A549 (cell line): Measurements from ENCODE around the gene RAPGEF6. TPM values are rescaled to one million over a fixed set of nuclear protein-coding genes. Genes with fewer than 3 reads are reported as not detected.

Experiments used
- ATAC-seq, 2 experiments: fragments of 200-7000 bp in 1 of 2; fragments of >200 bp in 1 of 2; cut with Nextera tagmentation in 1 of 2; cut with Tn5 transposase in 1 of 2; 3 replicates each; pipeline versions ENCODE4 v1.8.0 to v1.9.1; 2018 to 2020; ENCODE audit warnings: mild to moderate bottlenecking in 1 of 2, moderate library complexity in 1 of 2
- CTCF ChIA-PET: fragments of 300-600 bp; sonication (Branson Sonifier 250); formaldehyde crosslinking; extraction: SDS; loops from one replicate; lab custom pipeline; 2021; ENCODE audit warnings: antibody characterized with exemption, inconsistent platforms; lab: Yijun Ruan, JAX
- POLR2A ChIA-PET: fragments of 350-600 bp; formaldehyde crosslinking; extraction: SDS; loops from one replicate; lab custom pipeline; 2021; ENCODE audit warnings: antibody characterized with exemption, inconsistent platforms; lab: Yijun Ruan, JAX
- DNase-seq, 2 experiments: peaks; one replicate each; pipeline versions ENCODE4 v3.0.0 to v3.0.0-alpha.2; 2011 to 2016; ENCODE audit warnings: low read depth in 1 of 2, low spot score in 1 of 2
- FAIRE-seq: peaks from 2 replicates; lab custom pipeline; 2011; peaks lifted over from hg19 to GRCh38; lab: Jason Lieb, UNC
- H3K27ac ChIP-seq, 2 experiments: fragments of >200 bp; sonication (Bioruptor Twin); formaldehyde crosslinking; 3 replicates each; pipeline ENCODE4 v1.5.1; 2016 to 2017
- H3K4me1 ChIP-seq: fragments of >200 bp; sonication (Bioruptor Twin); formaldehyde crosslinking; 3 replicates; pipeline ENCODE4 v1.6.1; 2016
- H3K4me2 ChIP-seq: fragments of >200 bp; sonication (Bioruptor Twin); formaldehyde crosslinking; 3 replicates; pipeline ENCODE4 v1.6.1; 2016
- H3K4me3 ChIP-seq: fragments of >200 bp; sonication (Bioruptor Twin); formaldehyde crosslinking; 3 replicates; pipeline ENCODE4 v1.5.1; 2016
- H3K9me3 ChIP-seq: fragments of >200 bp; sonication (Bioruptor Twin); formaldehyde crosslinking; 3 replicates; pipeline ENCODE4 v1.6.1; 2016
- EHF ChIP-seq: fragments of 250-450 bp; sonication (Bioruptor Pico); IDR thresholded peaks from 2 replicates; pipeline ENCODE4 v1.5.0; 2020; ENCODE audit warnings: mild to moderate bottlenecking
- FOSB ChIP-seq: fragments of 250-450 bp; sonication (Bioruptor Pico); IDR thresholded peaks from 2 replicates; pipeline ENCODE4 v1.5.0; 2020; ENCODE audit warnings: mild to moderate bottlenecking, moderate library complexity
- FOSL2 ChIP-seq, 2 experiments: fragments of 450-650 bp in 1 of 2; fragments of >200 bp in 1 of 2; sonication (Bioruptor Twin) in 1 of 2; formaldehyde crosslinking; IDR thresholded peaks; 2 replicates each; pipeline versions ENCODE4 v1.5.0 to v1.6.1; 2016 to 2020; ENCODE audit warnings: mild to moderate bottlenecking in 1 of 2, moderate library complexity in 1 of 2
- FOXS1 ChIP-seq: fragments of 250-450 bp; sonication (Bioruptor Pico); IDR thresholded peaks from 2 replicates; pipeline ENCODE4 v1.5.0; 2020; ENCODE audit warnings: mild to moderate bottlenecking, moderate library complexity
- HOXA7 ChIP-seq: fragments of 250-450 bp; sonication (Bioruptor Pico); IDR thresholded peaks from 2 replicates; pipeline ENCODE4 v1.5.0; 2020; ENCODE audit warnings: mild to moderate bottlenecking, moderate library complexity
- JUN ChIP-seq, 2 experiments: fragments of >200 bp; sonication (Bioruptor Twin); formaldehyde crosslinking; IDR thresholded peaks; 2 replicates in 1 of 2; 3 replicates in 1 of 2; pipeline ENCODE4 v1.6.1; 2016 to 2017
- JUNB ChIP-seq: fragments of >200 bp; sonication (Bioruptor Twin); formaldehyde crosslinking; IDR thresholded peaks from 2 replicates; pipeline ENCODE4 v1.6.1; 2016
- KDM1A ChIP-seq: fragments of 200-600 bp; sonication (generic); IDR thresholded peaks from 2 replicates; pipeline ENCODE4 v1.6.1; 2016; ENCODE audit warnings: low read depth, mild to moderate bottlenecking
- NFE2L2 ChIP-seq: fragments of 150-350 bp; conservative IDR thresholded peaks from 2 replicates; pipeline ENCODE4 v1.6.1; 2014; ENCODE audit warnings: low read length
- PHF8 ChIP-seq: fragments of 200-600 bp; sonication (generic); IDR thresholded peaks from 2 replicates; pipeline ENCODE4 v1.6.1; 2016; ENCODE audit warnings: low read depth, mild to moderate bottlenecking, antibody characterized with exemption, moderate library complexity, borderline replicate concordance
- RAD21 ChIP-seq, 2 experiments: fragments of >200 bp in 1 of 2; sonication (Bioruptor Twin) in 1 of 2; formaldehyde crosslinking in 1 of 2; IDR thresholded peaks in 1 of 2; conservative IDR thresholded peaks in 1 of 2; 2 replicates in 1 of 2; 3 replicates in 1 of 2; pipeline ENCODE4 v1.6.1; 2012 to 2018; ENCODE audit warnings: inconsistent platforms in 1 of 2
- RARB ChIP-seq: fragments of 250-450 bp; sonication (Bioruptor Pico); IDR thresholded peaks from 2 replicates; pipeline ENCODE4 v1.8.0; 2021; ENCODE audit warnings: mild to moderate bottlenecking, moderate library complexity
- RCOR1 ChIP-seq: fragments of 150-350 bp; IDR thresholded peaks from 2 replicates; pipeline ENCODE4 v1.6.1; 2014; ENCODE audit warnings: antibody characterized with exemption, low read length, low read depth
- SMC3 ChIP-seq: fragments of >200 bp; sonication (Bioruptor Twin); formaldehyde crosslinking; IDR thresholded peaks from 3 replicates; pipeline ENCODE4 v1.6.1; 2018; ENCODE audit warnings: inconsistent platforms
- TFCP2L1 ChIP-seq: fragments of 250-450 bp; sonication (Bioruptor Pico); IDR thresholded peaks from 2 replicates; pipeline ENCODE4 v1.5.0; 2021; ENCODE audit warnings: mild to moderate bottlenecking
- TP53 ChIP-seq: fragments of 250-450 bp; sonication (Bioruptor Pico); IDR thresholded peaks from 2 replicates; pipeline ENCODE4 v1.5.0; 2021; ENCODE audit warnings: mild to moderate bottlenecking, moderate library complexity
- WGBS: methylation state at CpG from one replicate; pipeline ENCODE4 v1.1.6; 2017; ENCODE audit errors: missing lambda C conversion rate; 5-methylcytosine and 5-hydroxymethylcytosine counted together
- polyA plus RNA-seq, 4 experiments: library from polyadenylated mRNA; depleted of rRNA in 3 of 4; stranded (reverse); fragments of >200 nt; fragmentation: RNase III in 1 of 4; extraction: RNeasy Plus Mini Kit Qiagen cat#74134 plus additional on column Dnase treatment in 1 of 4; gene quantifications; 2 replicates in 3 of 4; 3 replicates in 1 of 4; pipeline ENCODE4 v1.2.3, GENCODE V29; 2011 to 2017
- TF ChIP-seq, protein P1 (sequence below): fragments of >200 bp; sonication (Bioruptor Twin); formaldehyde crosslinking; IDR thresholded peaks from 2 replicates; pipeline ENCODE4 v1.6.1; 2016
- TF ChIP-seq, protein P2 (sequence below): fragments of 250-450 bp; sonication (Bioruptor Pico); IDR thresholded peaks from 2 replicates; pipeline ENCODE4 v1.5.0; 2020; ENCODE audit warnings: low read depth, mild to moderate bottlenecking, moderate library complexity

RAPGEF6 gene
- polyA plus RNA-seq, 2 of the 4 experiments (the other 2 are of a cell fraction), result 5.9 to 15.2 TPM

DNA sequence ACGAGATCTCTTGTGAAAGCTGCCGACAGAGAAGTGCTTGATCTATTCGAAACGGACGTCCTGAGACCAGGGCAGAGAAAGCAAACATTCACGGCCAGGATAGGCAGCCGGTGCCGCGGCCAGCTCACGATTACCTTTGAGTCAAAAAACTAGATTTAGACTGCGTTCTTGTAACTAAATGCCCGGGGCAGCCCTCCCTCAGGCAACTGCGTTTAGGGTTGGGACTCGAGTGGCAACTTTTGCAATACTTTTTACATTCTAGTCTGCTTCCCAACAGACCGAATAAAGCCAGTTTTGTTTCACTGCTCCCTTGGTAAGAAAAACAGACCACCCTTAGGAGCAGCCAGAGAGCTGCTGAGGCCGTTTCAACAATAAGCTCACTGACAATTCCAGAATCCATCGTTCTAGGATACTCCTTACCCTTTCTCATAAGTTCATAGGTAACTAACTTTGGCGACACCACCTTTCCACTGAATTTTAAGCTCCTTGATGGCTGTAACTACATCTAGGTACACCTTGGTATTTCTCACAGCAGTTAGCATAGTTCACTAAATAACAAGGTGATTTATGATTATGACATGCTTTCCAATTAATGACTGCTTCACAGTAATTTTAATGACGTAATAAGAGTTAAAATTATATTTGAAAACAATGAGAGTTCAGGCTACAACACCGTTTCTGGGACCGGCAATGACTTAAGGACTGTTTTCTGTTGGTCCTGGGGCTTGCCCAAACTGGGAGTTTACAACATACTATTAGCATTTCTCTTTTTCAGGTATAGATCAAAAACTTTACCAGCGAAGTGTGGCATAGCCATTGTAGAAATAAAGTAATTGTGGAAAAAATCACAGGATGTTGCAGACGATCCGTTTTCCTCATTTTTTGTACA, 899 bp upstream of the RAPGEF6 start:
- 11% methylated on average over 24 of the region's 24 CpGs for WGBS
- POLR2A ChIA-PET, result interaction anchor here (0.6 to 1.5 kb wide), 4 partner anchors 11 to 161 kb away, joined by 3 to 11 read pairs (median 5); partner anchors contain the start of gene FNIP1
- no peak for FAIRE-seq

DNA sequence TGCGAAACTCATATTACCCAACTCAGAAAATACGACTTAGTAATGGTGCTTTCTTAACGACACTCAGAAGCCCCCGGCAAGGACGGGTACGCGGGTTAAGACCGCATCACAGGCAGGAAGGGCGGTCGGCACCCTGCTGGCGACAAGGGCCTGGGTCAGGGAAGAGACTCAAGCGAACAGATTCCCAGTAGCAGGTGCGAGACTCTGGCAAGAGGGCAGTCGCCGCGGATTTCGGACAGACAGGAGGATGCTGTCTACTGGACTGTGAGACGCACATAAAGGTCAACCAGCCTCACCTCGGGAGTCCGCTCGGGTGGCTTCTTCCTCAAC, 398 bp downstream of the RAPGEF6 start:
- Histone ChIP-seq H3K27ac (peak overlapping the region; percentile 83 to 92), H3K9me3 (no peaks in the 10 kb centered on the region), H3K4me2 (peak overlapping the region; percentile 84), H3K4me3 (peak overlapping the region; percentile 72), H3K4me1 (peaks cover 43% of the 10 kb centered on the region)
- FAIRE-seq (no peak), ATAC-seq (peak; percentile 76 to 79), DNase-seq (peak; percentile 55 to 77)
- 3% methylated on average over 12 of the region's 21 CpGs for WGBS
- POLR2A ChIA-PET, result no interaction called here
- CTCF ChIA-PET, result interaction anchor here (3.7 kb wide), 1 partner anchor 45 kb away, joined by 17 read pairs; no protein-coding TSS in a partner anchor
- 0 out of 2 replicates have a peak, but pooled peaks have one; percentile 54 for TF ChIP-seq TFCP2L1 (CRISPR knock-in tag)
- no peak for TF ChIP-seq EHF (CRISPR knock-in tag)
- TF ChIP-seq KDM1A, result no peak
- no peak for TF ChIP-seq RARB

More for the DNA sequence above, 899 bp upstream of the RAPGEF6 start:
- peak; percentile 6 to 17 for DNase-seq
- CTCF ChIA-PET, result no interaction called here
- peak overlapping the region; percentile 95 to 97 for H3K27ac ChIP-seq
- H3K4me1 ChIP-seq, result peaks cover 32% of the 10 kb centered on the region
- TF ChIP-seq PHF8 (peak; percentile 60; the same call in 1 of the 2 replicates), JUN (IDR thresholded peaks at IDR 0.05) (peak in 1 of 2 experiments; percentile 3; a peak in 1 of 5 replicates), TFCP2L1 (CRISPR knock-in tag) (peak; percentile 55; the same call in 1 of the 2 replicates), RCOR1 (no peak)
- TF ChIP-seq, protein P1, sequence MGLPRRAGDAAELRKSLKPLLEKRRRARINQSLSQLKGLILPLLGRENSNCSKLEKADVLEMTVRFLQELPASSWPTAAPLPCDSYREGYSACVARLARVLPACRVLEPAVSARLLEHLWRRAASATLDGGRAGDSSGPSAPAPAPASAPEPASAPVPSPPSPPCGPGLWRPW, result no peak
- peak overlapping the region; percentile 87 for H3K4me2 ChIP-seq
- peak; percentile 2 to 8; a peak in 5 of 6 replicates for ATAC-seq
- H3K9me3 ChIP-seq, result no peaks in the 10 kb centered on the region
- peak overlapping the region; percentile 72 for H3K4me3 ChIP-seq

DNA sequence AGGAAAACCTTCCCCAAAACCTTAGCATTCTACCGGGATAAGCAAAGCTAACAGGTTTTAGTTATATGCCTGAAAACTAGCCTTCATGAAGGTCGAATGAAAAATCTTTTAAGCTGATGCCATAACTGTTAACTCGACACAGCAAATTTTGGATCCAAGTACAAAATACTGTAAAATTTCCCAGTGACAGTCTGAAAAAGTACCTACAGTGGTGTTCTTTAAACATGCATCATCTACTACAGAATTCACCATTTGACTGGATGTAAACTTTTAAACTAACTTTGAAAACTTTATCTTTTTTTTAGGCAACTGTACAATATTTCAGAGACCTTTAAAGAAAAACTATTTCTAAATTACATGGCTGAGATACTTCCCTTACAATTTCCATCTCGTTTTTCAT, 791 bp downstream of the RAPGEF6 start:
- peak overlapping the region; percentile 83 to 92 for H3K27ac ChIP-seq
- peak overlapping the region; percentile 84 for H3K4me2 ChIP-seq
- H3K9me3 ChIP-seq, result no peaks in the 10 kb centered on the region
- DNase-seq (no peak), FAIRE-seq (no peak), ATAC-seq (no peak)
- peak overlapping the region; percentile 72 for H3K4me3 ChIP-seq
- CTCF ChIA-PET, result interaction anchor here (0.7 to 3.7 kb wide), 3 partner anchors 18 to 45 kb away, joined by 3 to 17 read pairs (median 5); no protein-coding TSS in a partner anchor
- TF ChIP-seq NFE2L2 (no peak), TP53 (CRISPR knock-in tag) (no peak), HOXA7 (CRISPR knock-in tag) (no peak), JUNB (no peak), RCOR1 (no peak), RAD21 (conservative IDR thresholded peaks at IDR 0.05 in 1 of 2, IDR thresholded peaks at IDR 0.05 in 1 of 2) (no peak), RARB (no peak), FOXS1 (CRISPR knock-in tag) (no peak), SMC3 (no peak)
- TF ChIP-seq, protein P2, sequence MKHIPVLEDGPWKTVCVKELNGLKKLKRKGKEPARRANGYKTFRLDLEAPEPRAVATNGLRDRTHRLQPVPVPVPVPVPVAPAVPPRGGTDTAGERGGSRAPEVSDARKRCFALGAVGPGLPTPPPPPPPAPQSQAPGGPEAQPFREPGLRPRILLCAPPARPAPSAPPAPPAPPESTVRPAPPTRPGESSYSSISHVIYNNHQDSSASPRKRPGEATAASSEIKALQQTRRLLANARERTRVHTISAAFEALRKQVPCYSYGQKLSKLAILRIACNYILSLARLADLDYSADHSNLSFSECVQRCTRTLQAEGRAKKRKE, result no peak
- WGBS, result 2% methylated on average over 4 of the region's 4 CpGs
- POLR2A ChIA-PET, result no interaction called here
- peaks cover 46% of the 10 kb centered on the region for H3K4me1 ChIP-seq

DNA sequence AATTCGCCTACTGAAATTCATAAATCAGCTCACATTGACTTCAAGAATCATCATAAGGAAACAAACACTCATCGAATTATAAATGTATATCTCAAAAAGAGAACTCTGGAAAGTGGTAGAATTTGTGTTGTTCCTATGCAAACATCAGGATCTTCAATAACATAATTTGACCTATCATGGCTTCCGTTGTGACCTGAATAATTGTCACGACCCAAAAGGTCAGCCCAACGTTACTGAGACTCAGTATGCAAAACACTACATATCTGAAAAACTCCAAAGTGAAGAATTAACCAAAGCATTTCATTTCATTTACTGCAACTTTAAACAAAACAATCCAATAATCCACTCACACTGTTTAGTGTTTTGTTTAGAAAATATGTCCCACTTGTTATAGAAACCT, 1.2 kb downstream of the RAPGEF6 start:
- WGBS, result 47% methylated on average over 5 of the region's 5 CpGs
- FAIRE-seq (no peak), ATAC-seq (no peak), DNase-seq (no peak)
- ChIA-PET POLR2A (no interaction called here), CTCF (interaction anchor here (0.7 to 3.7 kb wide), 3 partner anchors 18 to 44 kb away, joined by 3 to 17 read pairs (median 5); no protein-coding TSS in a partner anchor)
- peak overlapping the region; percentile 72 for H3K4me3 ChIP-seq
- H3K4me2 ChIP-seq, result peak overlapping the region; percentile 84
- TF ChIP-seq FOSL2 (IDR thresholded peaks at IDR 0.05) (no peak), FOSL2 (CRISPR knock-in tag; IDR thresholded peaks at IDR 0.05) (no peak), FOSB (CRISPR knock-in tag) (no peak)
- H3K4me1 ChIP-seq, result peaks cover 50% of the 10 kb centered on the region
- no peaks in the 10 kb centered on the region for H3K9me3 ChIP-seq
- H3K27ac ChIP-seq, result peak overlapping the region; percentile 83 to 92; a peak in 4 of 6 replicates
